NT2/D1 (cell line): Measurements from ENCODE around the gene ANKRD2.

Source experiments
- YY1 ChIP-seq: IDR thresholded peaks from 2 replicates; pipeline ENCODE4 v1.6.1; 2011; ENCODE audit not compliant: insufficient read length, insufficient read depth
- ZNF274 ChIP-seq: IDR thresholded peaks from 2 replicates; pipeline ENCODE4 v1.6.1; 2011; ENCODE audit warnings: mild to moderate bottlenecking, low read depth, low read length

GRCh38 chr10:97529685-97530465 is 42.7 kb upstream of the ANKRD2 start:
- no peak for TF ChIP-seq ZNF274
- no peak for TF ChIP-seq YY1
